K562 treated with DMSO at 1 percent for 4 hours (cell line): ENCODE data around the gene IPMK. TPM values are rescaled to one million over a fixed set of nuclear protein-coding genes. Genes with fewer than 3 reads are reported as not detected.

Source experiments
- total RNA-seq: library from RNA; unstranded; fragments of 300-600 nt; gene quantifications from 2 replicates; pipeline ENCODE4 v1.2.3, GENCODE V29; 2022; ENCODE audit not compliant: insufficient read depth

Gene IPMK
- 2.3 and 2.4 TPM in 2 replicates for total RNA-seq

DNA sequence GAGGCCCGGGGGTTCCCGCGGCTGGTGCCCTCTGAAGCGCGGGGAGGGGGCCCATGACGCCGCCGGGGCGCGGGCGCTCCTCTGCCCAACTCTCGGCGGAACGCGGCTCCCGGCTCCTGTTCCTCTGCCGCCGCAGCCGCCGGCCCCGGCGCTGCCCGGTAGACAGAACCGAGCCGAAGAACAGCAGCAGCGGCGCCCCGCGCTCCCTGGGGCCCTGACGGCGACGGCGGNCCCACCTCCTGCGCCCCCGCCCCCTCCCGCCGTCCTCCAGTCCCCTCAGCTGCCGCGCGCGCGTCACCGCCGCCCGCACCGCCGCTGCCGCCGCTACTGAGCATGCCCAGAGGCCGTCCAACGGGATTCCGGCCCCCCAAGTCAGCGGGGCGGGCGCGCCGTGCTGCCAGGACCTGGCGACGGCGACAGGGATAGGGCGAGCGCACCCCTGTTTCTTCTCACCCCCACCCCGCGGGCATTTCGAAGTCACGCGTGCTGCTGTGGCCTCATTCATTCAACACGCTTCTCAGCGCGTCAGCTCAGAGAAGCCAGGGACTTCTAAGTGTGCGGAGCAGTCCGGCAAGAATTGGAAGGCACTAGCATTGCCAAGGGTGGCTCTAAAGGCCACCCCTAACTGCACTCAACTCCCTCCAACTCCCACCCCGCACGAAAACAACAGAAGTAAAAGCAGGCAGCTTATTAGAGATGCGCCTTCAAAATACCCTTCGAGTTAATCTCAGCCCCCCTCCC is at the start of gene IPMK:
TSS of gene IPMK (minus strand) at position 182 of the 741 bp plus-strand sequence. CDS start 283 bp downstream, outside the sequence.

DNA sequence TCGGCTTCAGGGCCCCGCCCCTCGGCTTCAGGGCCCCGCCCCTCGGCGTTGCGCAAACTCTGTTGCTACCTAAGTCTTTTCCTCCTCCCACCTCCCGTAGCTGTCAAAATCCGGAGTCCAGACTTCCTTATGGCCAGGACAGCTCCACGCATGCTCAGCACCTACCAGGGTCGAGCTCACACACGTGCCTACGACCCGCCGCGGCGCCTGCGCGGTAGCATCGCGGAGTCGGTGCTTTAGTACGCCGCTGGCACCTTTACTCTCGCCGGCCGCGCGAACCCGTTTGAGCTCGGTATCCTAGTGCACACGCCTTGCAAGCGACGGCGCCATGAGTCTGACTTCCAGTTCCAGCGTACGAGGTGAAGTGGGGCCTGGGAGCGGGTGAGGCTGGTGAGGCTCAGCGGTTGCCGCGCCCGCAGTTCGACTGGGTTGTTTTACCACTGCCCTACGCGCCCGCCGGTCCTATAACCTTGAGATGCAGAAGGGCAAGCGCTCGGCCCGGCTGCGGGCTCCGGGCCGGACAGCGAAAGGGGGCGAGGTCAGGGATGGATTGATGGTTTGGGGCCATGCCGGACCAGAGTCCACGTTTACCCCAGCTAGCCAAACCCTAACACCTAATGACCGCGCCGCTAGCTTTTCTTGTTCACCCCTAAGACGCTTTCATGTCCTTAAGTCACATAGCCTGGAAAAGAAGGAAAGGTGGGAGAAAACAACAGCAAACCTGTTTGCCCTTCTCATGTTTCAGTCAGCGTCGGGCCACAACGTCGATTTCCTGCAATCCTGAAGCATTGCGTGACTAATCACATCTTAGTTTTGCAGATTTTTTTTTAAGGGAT is 1.5 kb upstream of the IPMK start, which contains the start of gene CISD1:
TSS of gene CISD1 (plus strand) at position 217 of the 836 bp plus-strand sequence. CDS start at position 329, 112 bp downstream.

Other genes starting within 250 kb of the IPMK start
- gene CISD1, start 1.3 kb upstream of the IPMK start, total RNA-seq: 10.1 and 14.3 TPM in 2 replicates
- gene UBE2D1, start 67.1 kb upstream of the IPMK start, total RNA-seq: 8.5 and 11.9 TPM in 2 replicates
- gene TFAM, start 117.5 kb upstream of the IPMK start, total RNA-seq: 57.5 and 63.6 TPM in 2 replicates
- gene BICC1, start 245.0 kb upstream of the IPMK start, total RNA-seq: not detected in 2 replicates